ENCODE results near the gene TTR. TPM values are rescaled to one million over a fixed set of nuclear protein-coding genes. Genes with fewer than 3 reads are reported as not detected.

Gene TTR
- total and polyA plus RNA-seq, 4 donors = 295 to 4,751 (median 926) TPM

DNA sequence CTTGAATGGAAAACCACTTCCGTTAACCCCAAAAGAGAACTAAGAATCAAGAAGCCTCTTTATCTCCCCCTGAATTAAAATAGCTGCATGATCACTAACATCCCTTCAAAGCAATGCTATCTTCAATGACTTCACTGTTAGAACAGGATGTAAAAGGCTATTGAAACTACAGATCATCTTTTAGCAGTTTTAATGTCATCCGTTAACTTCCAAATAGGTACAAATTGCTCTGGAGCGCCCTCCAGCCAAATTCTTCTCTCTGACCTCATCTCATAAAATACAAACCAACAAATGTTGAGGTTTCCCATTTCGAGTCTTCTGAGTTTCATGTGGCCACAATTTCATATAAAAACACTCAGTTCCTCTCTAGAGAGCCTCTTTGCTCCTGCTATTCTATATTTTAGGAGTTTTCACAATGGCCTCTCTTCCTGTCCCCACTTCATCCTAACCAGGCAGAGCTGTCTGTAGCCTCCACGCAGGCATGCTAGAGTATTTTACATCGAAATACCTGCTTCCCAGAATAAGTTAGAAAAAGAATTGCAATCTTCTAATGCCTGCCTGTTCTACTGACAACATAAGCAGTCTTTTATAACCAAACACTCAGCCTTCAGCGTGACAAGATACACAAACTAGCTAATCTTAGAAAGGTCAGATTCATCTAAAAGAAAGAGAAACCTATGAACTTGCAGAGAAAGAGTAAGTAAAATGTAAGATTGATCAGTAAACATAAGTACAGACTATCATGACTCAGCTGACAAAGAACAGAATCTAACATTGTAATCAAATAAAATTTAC is 54.9 kb downstream of the TTR start:
- no peaks in the 10 kb centered on the region for H3K4me1 ChIP-seq (ENCODE audit: control insufficient read depth in 4 of 4, insufficient read depth in 4 of 4, low read length in 3 of 4)
- WGBS = 85% methylated on average over 7 of the region's 7 CpGs

GRCh38 chr18:31647127-31647753 is 55.6 kb downstream of the TTR start:
- Histone ChIP-seq H3K9ac (ENCODE audit: low read depth in 1 of 2, low read length in 2 of 2) (no peak overlapping the region), H3K4me1 (ENCODE audit: control insufficient read depth in 4 of 4, insufficient read depth in 4 of 4, low read length in 3 of 4) (no peaks in the 10 kb centered on the region), H3K27me3 (ENCODE audit: control insufficient read depth in 4 of 4, insufficient read depth in 4 of 4, low read length in 3 of 4) (no peaks in the 10 kb centered on the region), H3K9me3 (ENCODE audit: control insufficient read depth in 4 of 4, low read length in 3 of 4) (no peaks in the 10 kb centered on the region), H3K4me3 (ENCODE audit: low read depth in 1 of 3, low read length in 3 of 3) (no peak overlapping the region), H3K36me3 (ENCODE audit: control insufficient read depth in 4 of 4, insufficient read depth in 3 of 4, low read depth in 1 of 4, low read length in 3 of 4) (no peaks in the 10 kb centered on the region), H3K27ac (ENCODE audit: low read depth in 1 of 2, low read length in 2 of 2) (no peak overlapping the region)
- no peak for DNase-seq (ENCODE audit: low spot score)
- WGBS = 62% methylated on average over 4 of the region's 4 CpGs
- TF ChIP-seq HNF4G (IDR thresholded peaks at IDR 0.05) (no peak), EGR1 (IDR thresholded peaks at IDR 0.05; ENCODE audit: low read depth in 2 of 2) (no peak)
- TF ChIP-seq, protein P1, sequence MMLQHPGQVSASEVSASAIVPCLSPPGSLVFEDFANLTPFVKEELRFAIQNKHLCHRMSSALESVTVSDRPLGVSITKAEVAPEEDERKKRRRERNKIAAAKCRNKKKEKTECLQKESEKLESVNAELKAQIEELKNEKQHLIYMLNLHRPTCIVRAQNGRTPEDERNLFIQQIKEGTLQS (IDR thresholded peaks at IDR 0.05) = no peak
- TF ChIP-seq, protein P2, sequence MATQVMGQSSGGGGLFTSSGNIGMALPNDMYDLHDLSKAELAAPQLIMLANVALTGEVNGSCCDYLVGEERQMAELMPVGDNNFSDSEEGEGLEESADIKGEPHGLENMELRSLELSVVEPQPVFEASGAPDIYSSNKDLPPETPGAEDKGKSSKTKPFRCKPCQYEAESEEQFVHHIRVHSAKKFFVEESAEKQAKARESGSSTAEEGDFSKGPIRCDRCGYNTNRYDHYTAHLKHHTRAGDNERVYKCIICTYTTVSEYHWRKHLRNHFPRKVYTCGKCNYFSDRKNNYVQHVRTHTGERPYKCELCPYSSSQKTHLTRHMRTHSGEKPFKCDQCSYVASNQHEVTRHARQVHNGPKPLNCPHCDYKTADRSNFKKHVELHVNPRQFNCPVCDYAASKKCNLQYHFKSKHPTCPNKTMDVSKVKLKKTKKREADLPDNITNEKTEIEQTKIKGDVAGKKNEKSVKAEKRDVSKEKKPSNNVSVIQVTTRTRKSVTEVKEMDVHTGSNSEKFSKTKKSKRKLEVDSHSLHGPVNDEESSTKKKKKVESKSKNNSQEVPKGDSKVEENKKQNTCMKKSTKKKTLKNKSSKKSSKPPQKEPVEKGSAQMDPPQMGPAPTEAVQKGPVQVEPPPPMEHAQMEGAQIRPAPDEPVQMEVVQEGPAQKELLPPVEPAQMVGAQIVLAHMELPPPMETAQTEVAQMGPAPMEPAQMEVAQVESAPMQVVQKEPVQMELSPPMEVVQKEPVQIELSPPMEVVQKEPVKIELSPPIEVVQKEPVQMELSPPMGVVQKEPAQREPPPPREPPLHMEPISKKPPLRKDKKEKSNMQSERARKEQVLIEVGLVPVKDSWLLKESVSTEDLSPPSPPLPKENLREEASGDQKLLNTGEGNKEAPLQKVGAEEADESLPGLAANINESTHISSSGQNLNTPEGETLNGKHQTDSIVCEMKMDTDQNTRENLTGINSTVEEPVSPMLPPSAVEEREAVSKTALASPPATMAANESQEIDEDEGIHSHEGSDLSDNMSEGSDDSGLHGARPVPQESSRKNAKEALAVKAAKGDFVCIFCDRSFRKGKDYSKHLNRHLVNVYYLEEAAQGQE (IDR thresholded peaks at IDR 0.05) = no peak

More for the DNA sequence above, 54.9 kb downstream of the TTR start:
- no peak overlapping the region for H3K4me3 ChIP-seq (ENCODE audit: low read depth in 1 of 3, low read length in 3 of 3)
- no peaks in the 10 kb centered on the region for H3K27me3 ChIP-seq (ENCODE audit: control insufficient read depth in 4 of 4, insufficient read depth in 4 of 4, low read length in 3 of 4)
- DNase-seq (ENCODE audit: low spot score) = no peak
- no peak overlapping the region for H3K27ac ChIP-seq (ENCODE audit: low read depth in 1 of 2, low read length in 2 of 2)
- H3K9ac ChIP-seq (ENCODE audit: low read depth in 1 of 2, low read length in 2 of 2) = no peak overlapping the region
- H3K36me3 ChIP-seq (ENCODE audit: control insufficient read depth in 4 of 4, insufficient read depth in 3 of 4, low read depth in 1 of 4, low read length in 3 of 4) = no peaks in the 10 kb centered on the region
- H3K9me3 ChIP-seq (ENCODE audit: control insufficient read depth in 4 of 4, low read length in 3 of 4) = no peaks in the 10 kb centered on the region
- TF ChIP-seq YY1 (IDR thresholded peaks at IDR 0.05) = no peak
- TF ChIP-seq MAX (IDR thresholded peaks at IDR 0.05) = no peak
- no peak for TF ChIP-seq TAF1 (conservative IDR thresholded peaks at IDR 0.05)
- TF ChIP-seq, protein P1 (IDR thresholded peaks at IDR 0.05) = no peak
- no peak for TF ChIP-seq FOXA2 (IDR thresholded peaks at IDR 0.05)
- TF ChIP-seq HNF4A (conservative IDR thresholded peaks at IDR 0.05) = no peak
- TF ChIP-seq FOXA1 (IDR thresholded peaks at IDR 0.05) = no peak
- no peak for TF ChIP-seq GABPA (IDR thresholded peaks at IDR 0.05 in 1 of 2, conservative IDR thresholded peaks at IDR 0.05 in 1 of 2)
- no peak for TF ChIP-seq EGR1 (IDR thresholded peaks at IDR 0.05; ENCODE audit: low read depth in 2 of 2)
- no peak for TF ChIP-seq JUND (IDR thresholded peaks at IDR 0.05)
- no peak for TF ChIP-seq SP1 (IDR thresholded peaks at IDR 0.05)
- no peak for TF ChIP-seq CTCF (IDR thresholded peaks at IDR 0.05; ENCODE audit: low read depth, low read length, missing input control)
- no peak for TF ChIP-seq HNF4G (IDR thresholded peaks at IDR 0.05)
- TF ChIP-seq, protein P3, sequence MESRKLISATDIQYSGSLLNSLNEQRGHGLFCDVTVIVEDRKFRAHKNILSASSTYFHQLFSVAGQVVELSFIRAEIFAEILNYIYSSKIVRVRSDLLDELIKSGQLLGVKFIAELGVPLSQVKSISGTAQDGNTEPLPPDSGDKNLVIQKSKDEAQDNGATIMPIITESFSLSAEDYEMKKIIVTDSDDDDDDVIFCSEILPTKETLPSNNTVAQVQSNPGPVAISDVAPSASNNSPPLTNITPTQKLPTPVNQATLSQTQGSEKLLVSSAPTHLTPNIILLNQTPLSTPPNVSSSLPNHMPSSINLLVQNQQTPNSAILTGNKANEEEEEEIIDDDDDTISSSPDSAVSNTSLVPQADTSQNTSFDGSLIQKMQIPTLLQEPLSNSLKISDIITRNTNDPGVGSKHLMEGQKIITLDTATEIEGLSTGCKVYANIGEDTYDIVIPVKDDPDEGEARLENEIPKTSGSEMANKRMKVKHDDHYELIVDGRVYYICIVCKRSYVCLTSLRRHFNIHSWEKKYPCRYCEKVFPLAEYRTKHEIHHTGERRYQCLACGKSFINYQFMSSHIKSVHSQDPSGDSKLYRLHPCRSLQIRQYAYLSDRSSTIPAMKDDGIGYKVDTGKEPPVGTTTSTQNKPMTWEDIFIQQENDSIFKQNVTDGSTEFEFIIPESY (IDR thresholded peaks at IDR 0.05) = no peak
